Smooth muscle cell (in vitro differentiated cells): ENCODE results near the gene WIPF1. TPM values are rescaled to one million over a fixed set of nuclear protein-coding genes. Genes with fewer than 3 reads are reported as not detected.

Source experiments
- DNase-seq: peaks from one replicate; lab custom pipeline; 2025; ENCODE audit not compliant: unreplicated experiment; lab: John Stamatoyannopoulos, UW
- H2AFZ ChIP-seq: fragments of 200-600 bp; sonication (generic); 2 replicates; pipeline ENCODE4 v1.6.0; 2016; ENCODE audit warnings: antibody characterized with exemption, low read depth, mild to moderate bottlenecking
- H3F3A ChIP-seq: fragments of 200-600 bp; sonication (generic); 2 replicates; pipeline ENCODE4 v1.6.0; 2017; ENCODE audit warnings: antibody characterized with exemption, low read depth
- H3K27ac ChIP-seq: fragments of 200-600 bp; sonication (generic); 2 replicates; pipeline ENCODE4 v1.5.1; 2016; ENCODE audit warnings: low read depth, mild to moderate bottlenecking
- H3K27me3 ChIP-seq: fragments of 200-600 bp; sonication (generic); 2 replicates; pipeline ENCODE4 v1.6.1; 2016; ENCODE audit warnings: low read depth, mild to moderate bottlenecking
- H3K36me3 ChIP-seq: fragments of 200-600 bp; sonication (generic); 2 replicates; pipeline ENCODE4 v1.5.1; 2016; ENCODE audit warnings: low read depth
- H3K4me1 ChIP-seq: fragments of 200-600 bp; sonication (generic); 2 replicates; pipeline ENCODE4 v1.5.1; 2016; ENCODE audit warnings: low read depth
- H3K4me2 ChIP-seq: fragments of 200-600 bp; sonication (generic); 2 replicates; pipeline ENCODE4 v1.6.0; 2016; ENCODE audit warnings: mild to moderate bottlenecking
- H3K4me3 ChIP-seq: fragments of 200-600 bp; sonication (generic); 2 replicates; pipeline ENCODE4 v1.5.1; 2016; ENCODE audit warnings: mild to moderate bottlenecking
- H3K79me2 ChIP-seq: fragments of 200-600 bp; sonication (generic); 2 replicates; pipeline ENCODE4 v1.6.0; 2016; ENCODE audit warnings: low read depth, mild to moderate bottlenecking
- H3K9ac ChIP-seq: fragments of 200-600 bp; sonication (generic); 2 replicates; pipeline ENCODE4 v1.6.0; 2016; ENCODE audit warnings: low read depth
- H3K9me3 ChIP-seq: fragments of 200-600 bp; sonication (generic); replicated peaks from 2 replicates; pipeline ENCODE4 v1.5.1; 2016; ENCODE audit warnings: low read depth
- H4K20me1 ChIP-seq: fragments of 200-600 bp; sonication (generic); 2 replicates; pipeline ENCODE4 v1.6.0; 2016; ENCODE audit warnings: low read depth
- WGBS: methylation state at CpG from one replicate; pipeline ENCODE4 v1.1.7; 2016; ENCODE audit warnings: low lambda C conversion rate; 5-methylcytosine and 5-hydroxymethylcytosine counted together
- polyA plus RNA-seq: library from polyadenylated mRNA; unstranded; fragments of >200 nt; fragmentation: Nextera tagmentation; extraction: Ambion mirVana; gene quantifications from 2 replicates; pipeline ENCODE4 v1.2.1, GENCODE V29; 2016
- total RNA-seq: library from RNA; depleted of rRNA; stranded (reverse); fragments of >200 nt; gene quantifications from 2 replicates; pipeline ENCODE4 v1.2.3, GENCODE V29; 2014
- TF ChIP-seq, protein P1 (sequence below): fragments of 200-600 bp; sonication (generic); IDR thresholded peaks from 2 replicates; pipeline ENCODE4 v1.5.1; 2017; ENCODE audit warnings: borderline replicate concordance, mild to moderate bottlenecking, antibody characterized with exemption; ENCODE audit not compliant: insufficient read depth, poor library complexity, severe bottlenecking

Gene WIPF1
- total RNA-seq (27.3 and 29.0 TPM in 2 replicates), polyA plus RNA-seq (35.5 and 36.4 TPM in 2 replicates)

DNA sequence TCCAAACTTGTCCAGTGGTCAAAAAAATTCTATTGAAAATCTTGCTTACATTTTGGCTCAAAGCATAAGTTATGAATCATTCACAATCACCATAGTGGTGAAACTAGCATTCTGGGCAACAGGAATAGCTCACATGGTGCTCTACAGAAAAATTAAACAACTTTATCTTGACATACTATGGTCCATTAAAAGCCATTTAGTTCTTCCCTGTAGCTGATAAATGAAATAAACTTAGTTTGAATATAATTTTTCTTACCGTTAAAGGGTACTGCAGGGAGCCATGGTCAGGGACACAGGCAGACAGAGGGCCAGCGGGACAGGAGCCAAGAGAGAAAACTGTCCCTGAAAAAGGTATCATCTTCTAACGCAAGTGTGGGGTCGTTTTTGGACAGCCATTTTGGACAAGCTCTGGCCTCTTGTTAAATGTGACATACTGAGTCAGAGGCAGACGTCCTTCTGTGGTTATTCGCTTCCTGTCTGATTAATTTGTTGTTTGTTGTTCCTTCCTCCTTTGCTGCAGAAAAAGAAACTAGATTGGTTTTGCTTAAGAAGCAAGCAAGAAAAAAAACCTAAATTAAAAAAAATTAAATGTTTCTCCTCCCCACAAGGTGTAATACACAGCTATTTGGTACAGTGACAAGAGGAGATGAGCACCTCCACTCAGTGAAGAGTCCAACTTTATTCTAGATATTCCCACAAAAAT is at the start of gene WIPF1:
Gene WIPF1 (minus strand): TSS at position 460 of the 703 bp plus-strand sequence. CDS start 12,231 bp downstream, outside the sequence.
- peak within 1 kb of the TSS; percentile 94 for H3K27ac ChIP-seq
- peaks cover 14% of the 10 kb centered on the region for H3K79me2 ChIP-seq
- WGBS: 60% methylated on average over 6 of the region's 6 CpGs
- H4K20me1 ChIP-seq: no peaks in the 10 kb centered on the region
- peaks cover 18% of the 10 kb centered on the region for H3K4me1 ChIP-seq
- peaks cover 5% of the 10 kb centered on the region for H3F3A ChIP-seq
- peak within 1 kb of the TSS; percentile 35 for H2AFZ ChIP-seq
- TF ChIP-seq, protein P1, sequence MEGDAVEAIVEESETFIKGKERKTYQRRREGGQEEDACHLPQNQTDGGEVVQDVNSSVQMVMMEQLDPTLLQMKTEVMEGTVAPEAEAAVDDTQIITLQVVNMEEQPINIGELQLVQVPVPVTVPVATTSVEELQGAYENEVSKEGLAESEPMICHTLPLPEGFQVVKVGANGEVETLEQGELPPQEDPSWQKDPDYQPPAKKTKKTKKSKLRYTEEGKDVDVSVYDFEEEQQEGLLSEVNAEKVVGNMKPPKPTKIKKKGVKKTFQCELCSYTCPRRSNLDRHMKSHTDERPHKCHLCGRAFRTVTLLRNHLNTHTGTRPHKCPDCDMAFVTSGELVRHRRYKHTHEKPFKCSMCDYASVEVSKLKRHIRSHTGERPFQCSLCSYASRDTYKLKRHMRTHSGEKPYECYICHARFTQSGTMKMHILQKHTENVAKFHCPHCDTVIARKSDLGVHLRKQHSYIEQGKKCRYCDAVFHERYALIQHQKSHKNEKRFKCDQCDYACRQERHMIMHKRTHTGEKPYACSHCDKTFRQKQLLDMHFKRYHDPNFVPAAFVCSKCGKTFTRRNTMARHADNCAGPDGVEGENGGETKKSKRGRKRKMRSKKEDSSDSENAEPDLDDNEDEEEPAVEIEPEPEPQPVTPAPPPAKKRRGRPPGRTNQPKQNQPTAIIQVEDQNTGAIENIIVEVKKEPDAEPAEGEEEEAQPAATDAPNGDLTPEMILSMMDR: no peak
- H3K9ac ChIP-seq: peak within 1 kb of the TSS; percentile 54
- H3K36me3 ChIP-seq: no peaks in the 10 kb centered on the region
- no peak within 1 kb of the TSS for H3K4me3 ChIP-seq
- DNase-seq: no peak
- no peaks in the 10 kb centered on the region for H3K27me3 ChIP-seq
- no peaks in the 10 kb centered on the region for H3K9me3 ChIP-seq
- peak within 1 kb of the TSS; percentile 61 for H3K4me2 ChIP-seq

DNA sequence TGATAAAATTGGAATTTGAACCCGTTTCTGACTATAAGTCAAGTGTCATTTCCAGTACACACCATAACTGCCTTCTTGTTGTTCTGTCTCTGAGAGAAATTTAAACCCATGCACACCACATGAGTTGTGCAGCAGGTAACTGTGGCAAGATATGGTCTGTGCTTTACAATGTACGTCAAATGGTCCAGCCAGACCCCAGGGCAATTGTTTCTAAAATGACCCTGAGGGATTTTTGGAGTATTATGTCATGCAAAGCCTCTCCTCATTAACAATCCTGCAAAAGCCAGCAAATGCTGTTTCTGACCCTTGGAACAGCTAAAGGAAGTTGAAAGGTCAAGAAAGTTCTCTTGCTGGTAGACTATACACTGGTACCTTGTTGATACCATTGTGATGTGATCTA is 47.7 kb upstream of the WIPF1 start:
- no peak overlapping the region for H2AFZ ChIP-seq
- H3K36me3 ChIP-seq: no peaks in the 10 kb centered on the region
- no peaks in the 10 kb centered on the region for H3K4me1 ChIP-seq
- no peak overlapping the region for H3K27ac ChIP-seq
- H3F3A ChIP-seq: no peaks in the 10 kb centered on the region
- no peaks in the 10 kb centered on the region for H3K27me3 ChIP-seq
- no peak overlapping the region for H3K4me2 ChIP-seq
- no peak for DNase-seq
- H3K4me3 ChIP-seq: no peak overlapping the region
- TF ChIP-seq, protein P1: no peak
- H3K9me3 ChIP-seq: no peaks in the 10 kb centered on the region
- no peak overlapping the region for H3K9ac ChIP-seq
- peaks cover 6% of the 10 kb centered on the region for H4K20me1 ChIP-seq
- WGBS: 78% methylated on average over 2 of the region's 2 CpGs
- H3K79me2 ChIP-seq: peaks cover 77% of the 10 kb centered on the region

- DNase-seq: no peak
- TF ChIP-seq, protein P1: no peak
- H2AFZ ChIP-seq: no peak overlapping the region
- H3K79me2 ChIP-seq: peaks cover 78% of the 10 kb centered on the region
- H3K9me3 ChIP-seq: no peaks in the 10 kb centered on the region
- H3F3A ChIP-seq: no peaks in the 10 kb centered on the region
- H3K4me3 ChIP-seq: no peak overlapping the region
- no peak overlapping the region for H3K9ac ChIP-seq
- H3K27ac ChIP-seq: peak overlapping the region; percentile 8
- H3K36me3 ChIP-seq: no peaks in the 10 kb centered on the region
- WGBS: 84% methylated on average over 1 of the region's 1 CpG
- no peak overlapping the region for H3K4me2 ChIP-seq
- H4K20me1 ChIP-seq: peaks cover 6% of the 10 kb centered on the region
- no peaks in the 10 kb centered on the region for H3K4me1 ChIP-seq
- no peaks in the 10 kb centered on the region for H3K27me3 ChIP-seq
Observed at GRCh38 chr2:174644406-174644805, 46.8 kb upstream of the WIPF1 start.

DNA sequence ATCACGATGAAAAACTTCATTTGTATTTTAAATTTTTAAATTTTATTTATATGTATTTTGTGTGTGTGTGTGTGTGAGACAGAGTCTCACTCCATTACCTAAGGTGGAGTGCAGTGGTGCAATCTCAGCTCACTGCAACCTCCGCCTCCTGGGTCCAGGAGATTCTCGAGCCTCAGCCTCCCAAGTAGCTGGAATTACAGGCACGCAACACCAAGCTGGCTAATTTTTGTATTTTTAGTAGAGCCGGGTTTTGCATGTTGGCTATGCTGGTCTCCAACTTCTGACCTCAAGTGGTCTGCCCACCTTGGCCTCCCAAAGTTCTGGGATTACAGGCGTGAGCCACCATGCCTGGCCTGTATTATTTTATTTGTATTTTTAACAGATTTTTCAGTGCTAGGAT is 45.8 kb upstream of the WIPF1 start:
- no peak overlapping the region for H3K4me3 ChIP-seq
- no peaks in the 10 kb centered on the region for H3K36me3 ChIP-seq
- H3K79me2 ChIP-seq: peaks cover 76% of the 10 kb centered on the region
- H3K9ac ChIP-seq: no peak overlapping the region
- no peaks in the 10 kb centered on the region for H3K4me1 ChIP-seq
- no peak overlapping the region for H3K27ac ChIP-seq
- no peaks in the 10 kb centered on the region for H3F3A ChIP-seq
- no peaks in the 10 kb centered on the region for H3K9me3 ChIP-seq
- H3K27me3 ChIP-seq: no peaks in the 10 kb centered on the region
- H4K20me1 ChIP-seq: no peaks in the 10 kb centered on the region
- H2AFZ ChIP-seq: no peak overlapping the region
- 97% methylated on average over 6 of the region's 6 CpGs for WGBS
- DNase-seq: no peak
- H3K4me2 ChIP-seq: no peak overlapping the region
- TF ChIP-seq, protein P1: no peak
